SH-SY5Y (cell line): ENCODE results near the gene KRTAP10-5.

Experiments used
- GATA2 ChIP-seq: IDR thresholded peaks from 2 replicates; pipeline ENCODE4 v1.6.1; 2011; ENCODE audit warnings: mild to moderate bottlenecking, low read depth, low read length
- GATA3 ChIP-seq: IDR thresholded peaks from 2 replicates; pipeline ENCODE4 v1.6.1; 2011; ENCODE audit warnings: low read depth, mild to moderate bottlenecking, low read length, moderate library complexity

- TF ChIP-seq GATA2 (no peak), GATA3 (no peak)
Observed at GRCh38 chr21:44611551-44611950, 31.1 kb upstream of the KRTAP10-5 start.
